ENCODE measurements around the gene DOCK2.

DOCK2 gene

GRCh38 chr5:170049713-170050112, 412.6 kb downstream of the DOCK2 start:
- no peak for DNase-seq (ENCODE audit: low read depth, low spot score)

DNA sequence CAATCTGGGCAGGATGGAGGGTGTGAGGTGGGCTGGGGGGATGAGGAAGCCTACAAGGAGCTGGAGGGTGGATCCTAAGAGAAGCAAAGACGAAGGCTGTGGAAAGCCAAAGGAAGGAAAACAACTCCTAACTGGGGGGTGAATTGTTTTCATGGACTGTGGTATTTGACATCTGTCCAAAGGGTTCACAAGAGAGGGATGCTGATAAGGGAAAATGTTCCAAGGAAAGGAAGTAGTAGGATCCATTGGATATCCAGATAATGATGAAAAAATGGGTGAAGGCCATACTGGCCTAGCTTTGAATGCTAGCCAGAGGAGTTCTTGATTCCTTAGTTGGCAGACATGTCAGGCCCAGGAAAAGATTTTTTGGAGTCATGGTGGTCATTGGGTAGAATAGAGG, 416.8 kb downstream of the DOCK2 start:
- DNase-seq (ENCODE audit: low read depth, low spot score) = no peak

GRCh38 chr5:170055606-170056005, 418.5 kb downstream of the DOCK2 start:
- no peak for DNase-seq (ENCODE audit: low read depth, low spot score)

DNA sequence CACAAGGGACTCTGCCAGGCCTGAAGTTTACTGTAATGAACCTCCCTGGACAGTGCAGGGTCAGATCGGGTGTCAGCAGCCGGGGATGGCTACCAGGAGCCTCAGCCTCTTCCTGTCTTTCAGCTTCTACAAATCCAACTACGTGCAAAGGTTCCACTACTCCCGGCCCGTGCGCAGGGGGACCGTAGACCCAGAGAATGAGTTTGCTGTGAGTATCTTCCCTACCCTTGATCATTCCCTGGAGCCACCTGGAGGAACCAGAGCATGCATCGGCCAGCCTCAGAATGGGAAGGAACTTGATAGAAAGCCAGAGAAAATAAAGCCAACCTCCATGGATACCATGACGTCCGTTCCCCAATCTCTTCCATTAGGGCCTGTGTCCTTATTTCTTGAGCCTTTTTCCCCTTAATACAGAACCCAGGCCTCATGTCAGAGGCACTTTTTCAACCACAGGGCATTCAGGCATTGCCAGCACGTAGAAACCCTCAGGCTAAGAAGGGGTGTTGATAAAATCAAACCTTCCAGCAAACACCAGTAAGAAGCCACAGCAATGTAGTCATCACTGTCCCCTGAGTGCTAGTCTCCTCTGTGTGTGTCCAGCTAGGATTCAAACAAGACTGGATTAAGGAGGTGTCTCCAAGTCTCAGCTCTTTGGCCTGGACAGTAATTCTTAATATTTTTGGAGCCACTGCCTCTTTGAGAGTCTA, 419.6 kb downstream of the DOCK2 start:
- DNase-seq (ENCODE audit: low read depth, low spot score) = no peak

DNA sequence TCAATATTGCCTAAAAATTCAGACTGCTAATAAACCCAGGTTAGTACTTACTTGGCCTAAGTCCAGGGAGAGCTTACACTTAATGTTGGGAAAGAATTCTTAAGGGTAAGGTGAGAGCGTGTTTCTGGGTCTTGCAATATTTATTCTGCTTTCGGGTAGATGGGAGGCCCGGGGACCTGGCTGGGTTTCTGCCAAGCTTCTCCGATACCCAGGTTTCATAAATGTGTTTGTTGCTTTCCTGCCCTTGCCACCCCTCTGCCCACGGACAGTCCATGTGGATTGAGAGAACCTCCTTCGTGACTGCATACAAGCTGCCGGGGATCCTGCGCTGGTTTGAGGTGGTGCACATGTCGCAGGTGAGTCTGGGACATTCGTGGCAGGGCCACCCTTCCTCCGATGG, 420.2 kb downstream of the DOCK2 start:
- no peak for DNase-seq (ENCODE audit: low read depth, low spot score)

GRCh38 chr5:170059221-170059620, 422.1 kb downstream of the DOCK2 start:
- DNase-seq (ENCODE audit: low read depth, low spot score) = no peak

GRCh38 chr5:170067152-170067551, 430.1 kb downstream of the DOCK2 start:
- DNase-seq (ENCODE audit: low read depth, low spot score) = no peak

DNA sequence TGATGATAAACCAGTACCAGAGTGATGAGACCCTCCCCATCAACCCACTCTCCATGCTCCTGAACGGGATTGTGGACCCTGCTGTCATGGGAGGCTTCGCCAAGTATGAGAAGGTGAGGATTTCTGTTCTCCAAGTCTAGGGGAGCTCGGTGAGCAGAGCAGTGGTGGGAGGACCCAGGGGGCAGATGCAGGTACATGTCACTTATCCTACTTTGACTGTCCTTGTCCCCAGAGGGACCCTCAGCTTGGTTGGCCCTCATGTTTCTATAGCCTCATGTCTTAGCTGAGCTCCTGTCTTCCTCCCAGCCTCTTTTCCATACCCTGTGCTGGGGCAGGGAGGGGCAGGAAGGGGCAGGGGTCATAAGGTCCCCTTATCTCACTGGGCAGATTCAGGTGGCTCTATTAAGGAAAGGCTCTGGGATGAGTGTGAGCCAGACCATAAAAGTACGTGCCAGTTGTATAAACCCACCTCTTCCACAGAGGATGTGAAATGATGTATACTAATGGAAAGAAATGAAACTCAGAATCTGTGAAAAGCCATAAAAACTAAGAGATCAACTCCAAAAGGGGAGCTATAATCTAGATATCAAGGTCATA, 430.6 kb downstream of the DOCK2 start:
- no peak for DNase-seq (ENCODE audit: low read depth, low spot score)

GRCh38 chr5:170069512-170069911, 432.4 kb downstream of the DOCK2 start:
- no peak for DNase-seq (ENCODE audit: low read depth, low spot score)

DNA sequence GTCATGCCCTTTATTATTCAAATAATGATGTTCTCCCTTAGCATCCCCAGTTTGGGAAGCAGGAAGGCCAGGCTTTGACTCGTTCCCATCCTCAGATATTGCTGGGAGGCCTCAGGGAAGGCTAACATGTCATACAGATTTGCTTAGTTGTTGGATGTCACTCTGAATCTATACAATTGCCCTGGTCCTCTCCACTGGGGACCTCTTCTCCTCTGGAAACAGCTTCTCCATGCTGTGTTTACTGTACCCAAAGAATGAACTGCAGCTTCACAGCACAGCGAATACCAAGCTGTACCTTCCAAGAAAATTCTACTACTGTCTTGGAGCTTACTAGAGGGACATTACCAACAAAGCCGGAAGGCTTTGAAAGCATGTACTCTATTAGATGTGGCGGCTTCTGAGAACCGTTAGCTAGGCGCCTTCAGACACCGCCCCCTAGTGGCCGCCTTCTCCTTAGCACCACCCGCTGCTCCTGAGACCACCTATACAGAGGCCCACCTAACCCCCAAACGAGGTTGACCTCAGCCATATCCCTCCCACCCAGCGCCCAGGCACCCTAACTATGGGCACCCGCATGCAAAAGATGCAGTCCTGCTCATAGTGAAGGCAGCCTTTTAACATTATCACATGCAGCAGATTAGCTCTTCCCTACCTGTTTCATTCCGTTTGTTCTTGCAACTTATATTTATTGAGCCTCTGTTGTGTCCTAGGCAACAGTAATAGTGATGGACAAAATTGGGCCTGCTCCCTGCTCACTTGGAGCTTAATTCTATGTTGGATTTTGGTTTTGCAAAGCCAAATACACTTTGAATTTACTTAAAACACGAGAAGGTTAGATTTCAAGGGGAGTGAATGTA, 433.7 kb downstream of the DOCK2 start:
- no peak for DNase-seq (ENCODE audit: low read depth, low spot score)

DNA sequence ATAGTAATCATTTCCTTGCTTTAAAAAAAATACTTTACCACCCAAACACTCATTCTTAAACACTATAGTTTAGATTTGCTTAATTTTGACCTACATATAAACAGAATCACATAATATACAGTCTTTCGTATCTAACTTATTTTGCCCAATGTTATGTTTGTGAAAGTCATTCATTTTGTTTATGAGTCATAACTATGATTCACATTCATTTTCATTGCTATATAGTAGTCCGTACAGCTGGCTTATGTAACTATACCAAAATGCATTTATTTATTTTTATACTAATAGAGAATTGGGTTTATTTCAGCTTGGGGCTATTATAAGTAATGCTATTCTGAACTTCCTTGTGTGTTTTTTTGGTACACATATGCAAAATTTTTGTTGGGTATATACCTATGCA, 434.7 kb downstream of the DOCK2 start:
- no peak for DNase-seq (ENCODE audit: low read depth, low spot score)

- no peak for DNase-seq (ENCODE audit: low read depth, low spot score)
Observed at GRCh38 chr5:170075696-170076095, 438.6 kb downstream of the DOCK2 start.

GRCh38 chr5:170076211-170076610, 439.1 kb downstream of the DOCK2 start:
- no peak for DNase-seq (ENCODE audit: low read depth, low spot score)

- DNase-seq (ENCODE audit: low read depth, low spot score) = no peak
Observed at GRCh38 chr5:170076739-170077138, 439.7 kb downstream of the DOCK2 start.

DNA sequence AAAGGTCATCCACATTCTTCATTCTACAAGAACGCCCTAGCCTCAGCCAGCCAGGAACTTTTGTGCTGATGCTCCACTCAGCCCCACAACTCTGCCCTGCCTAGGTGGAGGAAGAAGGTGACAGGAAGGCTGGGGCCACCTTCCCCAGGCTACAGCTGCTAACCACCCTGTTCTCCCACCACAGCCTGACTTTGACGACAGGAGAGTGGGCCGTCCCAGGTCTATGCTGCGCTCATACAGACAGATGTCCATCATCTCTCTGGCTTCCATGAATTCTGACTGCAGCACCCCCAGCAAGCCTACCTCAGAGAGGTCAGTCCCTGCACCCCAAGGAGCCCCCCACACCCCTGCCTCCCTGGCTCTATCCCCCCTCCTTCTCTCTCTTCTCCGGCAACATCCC, 440.5 kb downstream of the DOCK2 start:
- DNase-seq (ENCODE audit: low read depth, low spot score) = no peak

DNA sequence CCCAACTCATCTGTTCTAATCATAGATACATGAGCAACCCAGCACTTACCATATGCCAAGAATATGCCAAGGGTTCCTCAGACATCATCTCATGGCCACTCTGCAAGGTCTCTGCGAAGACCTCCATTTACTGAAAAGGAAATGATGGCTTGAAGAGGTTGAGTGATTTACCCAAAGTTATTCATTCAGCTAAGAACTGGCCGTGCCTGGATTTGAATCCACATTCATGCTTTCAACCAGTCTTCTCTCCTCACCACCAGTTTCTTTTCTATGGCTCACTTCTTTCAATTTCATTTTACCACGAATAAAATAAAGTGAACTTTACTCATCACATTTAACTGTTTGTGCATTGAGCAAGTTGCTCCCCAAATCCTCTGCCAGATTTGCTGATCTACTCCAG, 441.4 kb downstream of the DOCK2 start:
- DNase-seq (ENCODE audit: low read depth, low spot score) = no peak

DNA sequence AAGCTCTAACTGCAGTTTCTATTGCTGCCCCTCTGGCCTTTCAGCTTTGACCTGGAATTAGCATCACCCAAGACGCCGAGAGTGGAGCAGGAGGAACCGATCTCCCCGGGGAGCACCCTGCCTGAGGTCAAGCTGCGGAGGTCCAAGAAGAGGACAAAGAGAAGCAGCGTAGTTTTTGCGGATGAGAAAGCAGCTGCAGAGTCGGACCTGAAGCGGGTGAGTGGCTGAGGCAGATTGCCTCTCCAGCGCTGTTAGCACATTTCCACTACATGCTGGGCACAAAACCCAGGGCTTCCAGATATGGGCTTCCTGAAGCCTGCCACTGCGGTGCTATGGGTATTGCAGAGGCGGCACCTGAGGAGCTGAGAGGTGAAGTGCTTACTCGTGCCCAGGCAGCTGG, 441.9 kb downstream of the DOCK2 start:
- no peak for DNase-seq (ENCODE audit: low read depth, low spot score)

DNA sequence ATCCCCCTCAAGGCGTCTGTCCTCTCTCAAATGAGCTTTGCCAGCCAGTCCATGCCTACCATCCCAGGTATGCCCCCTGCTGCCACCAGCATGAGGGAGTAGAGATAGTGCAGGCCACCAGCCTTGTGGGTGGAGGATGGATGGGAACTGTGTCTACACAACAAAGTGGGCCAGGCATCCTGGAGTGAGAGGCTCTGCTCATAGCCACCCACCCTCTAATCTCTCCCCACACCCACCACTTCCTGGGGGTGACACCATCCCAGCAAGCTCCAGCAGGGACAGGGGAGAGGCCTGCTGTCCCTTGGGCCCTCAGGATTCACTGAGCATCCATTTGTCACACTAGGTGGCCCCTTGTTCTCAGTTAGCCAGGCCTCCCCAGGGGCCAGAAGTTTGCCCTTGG, 443.1 kb downstream of the DOCK2 start:
- DNase-seq (ENCODE audit: low read depth, low spot score) = no peak

DNA sequence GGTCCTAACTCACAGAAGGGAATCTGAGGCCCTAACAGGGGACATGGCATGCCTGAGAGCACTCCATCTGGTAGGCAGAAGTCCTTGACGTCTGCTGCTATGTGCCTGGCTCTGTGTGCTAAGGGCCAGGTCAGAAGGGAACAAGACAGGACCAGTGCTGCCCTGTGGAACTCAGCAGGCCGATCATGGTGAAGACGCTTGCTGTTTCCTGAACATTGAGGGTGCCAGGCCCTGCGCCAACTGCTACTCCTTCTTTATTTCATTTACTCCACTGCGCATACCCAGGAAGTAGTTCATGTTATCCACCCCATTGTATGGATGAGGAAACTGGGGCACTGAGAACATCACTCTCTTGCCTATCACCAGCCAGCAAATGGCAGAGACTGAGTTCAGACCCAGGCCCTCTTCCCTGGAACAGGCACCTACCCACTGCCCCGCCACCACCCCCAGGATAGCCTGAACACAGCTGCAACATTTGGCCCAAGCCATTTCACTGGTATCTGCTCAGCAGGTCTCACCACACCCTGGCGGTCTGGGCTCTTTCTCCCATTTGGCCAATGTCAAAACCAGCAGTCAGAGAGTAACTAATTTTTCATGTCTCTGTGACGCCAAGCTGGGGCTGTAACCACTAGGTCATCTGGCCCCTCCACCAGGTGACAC, 443.8 kb downstream of the DOCK2 start:
- DNase-seq (ENCODE audit: low read depth, low spot score) = no peak

DNA sequence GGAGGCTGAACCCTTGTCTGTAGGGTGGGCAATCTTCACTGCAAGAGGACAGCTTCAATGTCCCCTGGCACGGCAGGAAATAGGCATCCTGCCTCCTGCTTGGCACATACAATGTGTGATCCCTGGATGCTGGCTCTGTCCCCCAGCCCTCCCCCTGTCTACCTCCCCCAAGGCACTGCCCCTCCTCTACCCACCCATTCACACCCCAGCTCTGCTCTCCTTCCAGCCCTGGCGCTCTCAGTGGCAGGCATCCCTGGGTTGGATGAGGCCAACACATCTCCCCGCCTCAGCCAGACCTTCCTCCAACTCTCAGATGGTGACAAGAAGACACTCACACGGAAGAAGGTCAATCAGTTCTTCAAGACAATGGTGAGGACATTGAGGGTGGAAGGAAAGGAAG, 444.5 kb downstream of the DOCK2 start:
- no peak for DNase-seq (ENCODE audit: low read depth, low spot score)

- DNase-seq (ENCODE audit: low read depth, low spot score) = no peak
Observed at GRCh38 chr5:170082701-170083100, 445.6 kb downstream of the DOCK2 start.

GRCh38 chr5:170087168-170087817, 450.2 kb downstream of the DOCK2 start:
- DNase-seq (ENCODE audit: low read depth, low spot score) = no peak
